HG03196 (cell line): ENCODE results near the gene TRABD2B.

Experiments
- ATAC-seq: cut with Tn5 transposase; IDR thresholded peaks from one replicate; pipeline ENCODE4 v1.9.1; 2021; ENCODE audit not compliant: unreplicated experiment

TRABD2B gene

GRCh38 chr1:47938520-47938919, 58.7 kb downstream of the TRABD2B start:
- no peak for ATAC-seq

- no peak for ATAC-seq
Observed at GRCh38 chr1:47937586-47938254, 59.5 kb downstream of the TRABD2B start.

- ATAC-seq, result no peak
Observed at GRCh38 chr1:47936916-47937551, 60.2 kb downstream of the TRABD2B start.

- no peak for ATAC-seq
Observed at GRCh38 chr1:47935856-47936255, 61.3 kb downstream of the TRABD2B start.

GRCh38 chr1:47935163-47935562, 62.0 kb downstream of the TRABD2B start:
- no peak for ATAC-seq

GRCh38 chr1:47934243-47934805, 62.9 kb downstream of the TRABD2B start:
- ATAC-seq, result no peak

GRCh38 chr1:47932743-47933142, 64.4 kb downstream of the TRABD2B start:
- no peak for ATAC-seq

- no peak for ATAC-seq
Observed at GRCh38 chr1:47931395-47931794, 65.8 kb downstream of the TRABD2B start.

GRCh38 chr1:47930210-47930840, 66.9 kb downstream of the TRABD2B start:
- no peak for ATAC-seq

- ATAC-seq, result no peak
Observed at GRCh38 chr1:47927165-47927564, 70.0 kb downstream of the TRABD2B start.

GRCh38 chr1:47926461-47926999, 70.7 kb downstream of the TRABD2B start:
- ATAC-seq, result no peak

- ATAC-seq, result no peak
Observed at GRCh38 chr1:47924270-47925048, 72.7 kb downstream of the TRABD2B start.

GRCh38 chr1:47921935-47922415, 75.2 kb downstream of the TRABD2B start:
- no peak for ATAC-seq

- ATAC-seq, result no peak
Observed at GRCh38 chr1:47919113-47919833, 77.9 kb downstream of the TRABD2B start.

- ATAC-seq, result no peak
Observed at GRCh38 chr1:47918257-47918867, 78.8 kb downstream of the TRABD2B start.

- ATAC-seq, result no peak
Observed at GRCh38 chr1:47917687-47918086, 79.5 kb downstream of the TRABD2B start.

GRCh38 chr1:47915677-47916353, 81.4 kb downstream of the TRABD2B start:
- ATAC-seq, result no peak

- ATAC-seq, result no peak
Observed at GRCh38 chr1:47914952-47915676, 82.1 kb downstream of the TRABD2B start.
